ENCODE results near the gene MIDN.

MIDN gene

GRCh38 chr19:1217366-1217765, 31.0 kb upstream of the MIDN start:
- no peaks in the 10 kb centered on the region for H3K9me2 ChIP-seq (replicated peaks; ENCODE audit: insufficient read depth, low read length)
- H3K27me3 ChIP-seq (replicated peaks; ENCODE audit: insufficient read depth, low read length), result no peaks in the 10 kb centered on the region
- no peaks in the 10 kb centered on the region for H3K9me3 ChIP-seq (replicated peaks; ENCODE audit: insufficient read depth, low read length)
- H3K4me2 ChIP-seq (ENCODE audit: low read depth, low read length), result no peak overlapping the region
- H4K20me1 ChIP-seq (ENCODE audit: insufficient read depth, low read length), result peaks cover 3% of the 10 kb centered on the region; the same call in 1 of the 2 replicates
- H3K79me2 ChIP-seq (ENCODE audit: low read length), result peaks cover 64% of the 10 kb centered on the region
- no peak overlapping the region for H3K4me3 ChIP-seq (ENCODE audit: low read length)
- no peak overlapping the region for H2AFZ ChIP-seq (ENCODE audit: low read length)
- H3K4me1 ChIP-seq (ENCODE audit: low read length), result no peaks in the 10 kb centered on the region
- H3K9ac ChIP-seq (ENCODE audit: low read length), result no peak overlapping the region
- TF ChIP-seq EZH2phosphoT487 (IDR thresholded peaks at IDR 0.05; ENCODE audit: low read length) (no peak), EZH2 (optimal IDR thresholded peaks at IDR 0.05; ENCODE audit: low read depth, low read length) (no peak)
- TF ChIP-seq, protein P1, sequence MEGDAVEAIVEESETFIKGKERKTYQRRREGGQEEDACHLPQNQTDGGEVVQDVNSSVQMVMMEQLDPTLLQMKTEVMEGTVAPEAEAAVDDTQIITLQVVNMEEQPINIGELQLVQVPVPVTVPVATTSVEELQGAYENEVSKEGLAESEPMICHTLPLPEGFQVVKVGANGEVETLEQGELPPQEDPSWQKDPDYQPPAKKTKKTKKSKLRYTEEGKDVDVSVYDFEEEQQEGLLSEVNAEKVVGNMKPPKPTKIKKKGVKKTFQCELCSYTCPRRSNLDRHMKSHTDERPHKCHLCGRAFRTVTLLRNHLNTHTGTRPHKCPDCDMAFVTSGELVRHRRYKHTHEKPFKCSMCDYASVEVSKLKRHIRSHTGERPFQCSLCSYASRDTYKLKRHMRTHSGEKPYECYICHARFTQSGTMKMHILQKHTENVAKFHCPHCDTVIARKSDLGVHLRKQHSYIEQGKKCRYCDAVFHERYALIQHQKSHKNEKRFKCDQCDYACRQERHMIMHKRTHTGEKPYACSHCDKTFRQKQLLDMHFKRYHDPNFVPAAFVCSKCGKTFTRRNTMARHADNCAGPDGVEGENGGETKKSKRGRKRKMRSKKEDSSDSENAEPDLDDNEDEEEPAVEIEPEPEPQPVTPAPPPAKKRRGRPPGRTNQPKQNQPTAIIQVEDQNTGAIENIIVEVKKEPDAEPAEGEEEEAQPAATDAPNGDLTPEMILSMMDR (IDR thresholded peaks at IDR 0.05; ENCODE audit: low read length), result no peak
- no peaks in the 10 kb centered on the region for H3F3A ChIP-seq (ENCODE audit: insufficient read depth, low read length)
- no peaks in the 10 kb centered on the region for H3K36me3 ChIP-seq (replicated peaks; ENCODE audit: insufficient read depth, low read length)
- no peak overlapping the region for H3K27ac ChIP-seq (ENCODE audit: low read length)
- no peak for DNase-seq

DNA sequence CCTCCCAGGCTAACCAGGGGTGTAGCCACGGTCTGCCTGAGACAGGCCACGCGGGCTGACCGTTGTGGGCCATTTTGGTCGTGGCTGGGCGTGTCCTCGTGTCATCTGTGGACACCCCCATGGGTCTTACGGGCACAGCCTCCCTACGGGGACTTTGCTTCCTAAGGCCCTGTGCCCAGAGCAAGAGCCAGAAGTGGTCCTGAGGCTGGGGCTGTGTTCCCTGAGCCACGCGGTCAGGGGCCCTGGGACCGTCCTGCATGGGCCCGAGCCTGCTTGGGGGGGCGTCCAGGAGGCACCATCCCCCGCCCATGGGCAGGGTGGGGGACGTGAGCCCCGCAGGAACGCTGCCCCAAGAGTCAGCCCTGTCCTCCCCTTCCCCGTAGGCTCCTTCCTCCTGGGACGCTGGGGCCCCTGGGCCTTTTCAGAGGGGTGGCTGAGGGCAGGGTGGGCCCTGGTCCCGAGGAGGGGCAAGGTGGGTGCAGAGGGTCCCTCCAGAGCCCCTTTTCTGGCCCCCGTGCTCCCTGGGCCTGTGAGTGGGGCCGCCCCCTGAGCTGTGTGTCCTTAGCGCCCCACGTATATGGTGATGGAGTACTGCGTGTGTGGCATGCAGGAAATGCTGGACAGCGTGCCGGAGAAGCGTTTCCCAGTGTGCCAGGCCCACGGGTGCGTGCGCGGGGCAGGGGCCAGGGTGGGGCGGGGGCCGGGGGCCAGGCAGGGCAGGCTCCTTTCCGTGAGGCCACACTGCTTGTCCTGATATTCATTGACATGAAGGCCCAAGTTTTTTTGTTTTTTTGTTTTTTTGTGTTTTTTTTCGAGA, 29.4 kb upstream of the MIDN start:
- peaks cover 3% of the 10 kb centered on the region; the same call in 1 of the 2 replicates for H4K20me1 ChIP-seq (ENCODE audit: insufficient read depth, low read length)
- H3K27me3 ChIP-seq (replicated peaks; ENCODE audit: insufficient read depth, low read length), result no peaks in the 10 kb centered on the region
- H3F3A ChIP-seq (ENCODE audit: insufficient read depth, low read length), result no peaks in the 10 kb centered on the region
- no peaks in the 10 kb centered on the region for H3K36me3 ChIP-seq (replicated peaks; ENCODE audit: insufficient read depth, low read length)
- H3K9me2 ChIP-seq (replicated peaks; ENCODE audit: insufficient read depth, low read length), result no peaks in the 10 kb centered on the region
- no peak overlapping the region for H3K9ac ChIP-seq (ENCODE audit: low read length)
- no peak overlapping the region for H2AFZ ChIP-seq (ENCODE audit: low read length)
- peaks cover 50% of the 10 kb centered on the region for H3K79me2 ChIP-seq (ENCODE audit: low read length)
- H3K27ac ChIP-seq (ENCODE audit: low read length), result no peak overlapping the region
- H3K4me3 ChIP-seq (ENCODE audit: low read length), result no peak overlapping the region
- H3K4me1 ChIP-seq (ENCODE audit: low read length), result no peaks in the 10 kb centered on the region
- DNase-seq, result no peak
- no peaks in the 10 kb centered on the region for H3K9me3 ChIP-seq (replicated peaks; ENCODE audit: insufficient read depth, low read length)
- TF ChIP-seq, protein P1 (IDR thresholded peaks at IDR 0.05; ENCODE audit: low read length), result no peak
- TF ChIP-seq EZH2 (optimal IDR thresholded peaks at IDR 0.05; ENCODE audit: low read depth, low read length), result no peak
- TF ChIP-seq EZH2phosphoT487 (IDR thresholded peaks at IDR 0.05; ENCODE audit: low read length), result no peak
- no peak overlapping the region for H3K4me2 ChIP-seq (ENCODE audit: low read depth, low read length)

- Histone ChIP-seq H3K9me3 (replicated peaks; ENCODE audit: insufficient read depth, low read length) (no peaks in the 10 kb centered on the region), H2AFZ (ENCODE audit: low read length) (no peak overlapping the region), H3K79me2 (ENCODE audit: low read length) (peaks cover 40% of the 10 kb centered on the region), H3K27ac (ENCODE audit: low read length) (no peak overlapping the region), H3K4me2 (ENCODE audit: low read depth, low read length) (no peak overlapping the region), H3K4me3 (ENCODE audit: low read length) (no peak overlapping the region), H3F3A (ENCODE audit: insufficient read depth, low read length) (no peaks in the 10 kb centered on the region), H3K9me2 (replicated peaks; ENCODE audit: insufficient read depth, low read length) (no peaks in the 10 kb centered on the region), H3K36me3 (replicated peaks; ENCODE audit: insufficient read depth, low read length) (no peaks in the 10 kb centered on the region), H3K27me3 (replicated peaks; ENCODE audit: insufficient read depth, low read length) (no peaks in the 10 kb centered on the region), H3K9ac (ENCODE audit: low read length) (no peak overlapping the region), H3K4me1 (ENCODE audit: low read length) (no peaks in the 10 kb centered on the region), H4K20me1 (ENCODE audit: insufficient read depth, low read length) (peaks cover 2% of the 10 kb centered on the region; the same call in 1 of the 2 replicates)
- DNase-seq, result no peak
- no peak for TF ChIP-seq EZH2phosphoT487 (IDR thresholded peaks at IDR 0.05; ENCODE audit: low read length)
- TF ChIP-seq, protein P1 (IDR thresholded peaks at IDR 0.05; ENCODE audit: low read length), result no peak
- TF ChIP-seq EZH2 (optimal IDR thresholded peaks at IDR 0.05; ENCODE audit: low read depth, low read length), result no peak
These were observed 28.5 kb upstream of the MIDN start for GRCh38 chr19:1219786-1220476.

All from MM.1S (cell line).